ENCODE measurements around the gene STOX2. TPM values are rescaled to one million over a fixed set of nuclear protein-coding genes. Genes with fewer than 3 reads are reported as not detected.

STOX2 gene
- total RNA-seq, 2 experiments from 2014 or later: not detected

DNA sequence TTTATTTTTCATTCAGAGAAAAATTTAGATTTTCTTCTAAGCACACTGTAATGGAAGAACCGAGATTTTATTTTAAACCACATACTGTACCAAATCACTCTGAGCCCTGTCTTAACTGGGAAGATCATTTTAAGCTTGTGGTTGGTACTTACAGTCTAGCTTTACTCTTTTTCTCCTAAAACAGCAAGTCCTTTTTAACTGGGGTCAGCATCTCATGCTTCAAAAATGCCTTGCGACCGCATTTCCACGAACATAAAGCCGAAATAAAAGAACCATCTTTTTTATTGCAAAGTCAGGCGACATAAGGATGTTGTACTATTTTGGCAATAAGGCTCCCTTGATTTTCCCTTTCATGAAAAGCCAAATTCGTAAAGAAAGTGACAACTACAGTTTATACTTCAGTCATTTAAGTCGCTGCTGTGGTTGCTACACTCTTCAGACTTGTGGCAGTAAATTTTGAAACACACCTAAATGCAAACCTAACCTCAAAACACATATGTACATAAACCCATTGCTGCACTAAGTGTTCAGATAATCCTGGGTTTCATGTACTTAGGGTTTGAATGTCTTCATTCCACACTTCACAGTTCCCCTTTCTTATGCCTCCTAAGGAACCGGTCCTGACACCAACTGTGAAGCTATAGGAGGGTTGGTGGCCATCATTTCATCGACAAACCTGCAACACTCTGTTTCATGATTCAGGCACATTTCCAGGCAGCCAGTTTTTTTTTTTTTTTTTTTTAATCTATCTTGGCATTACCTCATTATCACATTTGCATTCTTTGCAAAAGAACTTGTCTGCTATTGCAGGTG, 3.0 kb downstream of the STOX2 start:
- Mint-ChIP-seq H3K9me3 (no peaks in the 10 kb centered on the region), H3K4me1 (peaks cover 3% of the 10 kb centered on the region), H3K27ac (no peak overlapping the region), H3K27me3 (peaks cover 67% of the 10 kb centered on the region), H3K36me3 (no peaks in the 10 kb centered on the region), H3K4me3 (no peak overlapping the region)
- no peak for DNase-seq

DNA sequence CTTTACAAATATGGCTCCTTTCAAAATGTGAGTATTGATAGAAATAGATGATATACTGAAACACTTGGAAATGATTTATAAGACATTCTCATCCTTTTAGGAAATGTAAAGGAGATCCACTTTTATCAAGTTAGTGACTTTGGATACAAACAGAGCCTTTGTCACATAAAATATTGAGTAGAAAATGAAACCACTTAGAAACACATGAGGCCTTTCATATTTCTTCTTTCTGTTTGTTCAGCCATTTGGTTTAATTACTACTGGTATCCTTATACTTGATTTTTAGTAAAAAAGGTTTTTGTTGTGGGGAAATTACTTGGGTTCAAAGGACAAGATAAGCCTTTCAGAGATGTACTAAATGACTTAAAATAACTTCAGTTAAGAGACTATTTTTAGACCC, 4.1 kb downstream of the STOX2 start:
- DNase-seq: no peak
- Mint-ChIP-seq H3K36me3 (no peaks in the 10 kb centered on the region), H3K9me3 (no peaks in the 10 kb centered on the region), H3K4me1 (peaks cover 3% of the 10 kb centered on the region), H3K27ac (no peak overlapping the region), H3K27me3 (peaks cover 59% of the 10 kb centered on the region), H3K4me3 (no peak overlapping the region)

DNA sequence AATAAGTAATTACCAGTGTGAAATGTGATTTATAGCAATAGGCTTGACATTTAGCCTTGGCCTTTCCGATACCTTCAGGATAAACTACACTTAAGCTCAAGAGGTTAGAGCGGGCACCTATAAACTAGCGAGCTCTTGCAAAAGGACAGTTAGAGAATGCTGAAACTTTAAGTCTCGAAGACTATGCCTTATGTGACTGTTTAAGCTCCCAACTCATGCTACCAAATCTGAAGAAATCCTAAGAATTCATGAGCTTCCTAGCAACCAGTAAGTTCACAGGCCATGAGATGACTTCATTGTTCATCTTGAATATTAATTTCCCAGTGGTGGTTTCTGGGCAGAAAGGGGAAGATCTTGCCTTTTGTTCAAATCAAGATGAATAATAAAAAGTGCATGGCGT, 4.7 kb downstream of the STOX2 start:
- no peaks in the 10 kb centered on the region for H3K36me3 Mint-ChIP-seq
- H3K27me3 Mint-ChIP-seq: peaks cover 53% of the 10 kb centered on the region
- H3K4me1 Mint-ChIP-seq: peaks cover 3% of the 10 kb centered on the region
- no peak for DNase-seq
- no peaks in the 10 kb centered on the region for H3K9me3 Mint-ChIP-seq
- H3K27ac Mint-ChIP-seq: no peak overlapping the region
- no peak overlapping the region for H3K4me3 Mint-ChIP-seq

DNA sequence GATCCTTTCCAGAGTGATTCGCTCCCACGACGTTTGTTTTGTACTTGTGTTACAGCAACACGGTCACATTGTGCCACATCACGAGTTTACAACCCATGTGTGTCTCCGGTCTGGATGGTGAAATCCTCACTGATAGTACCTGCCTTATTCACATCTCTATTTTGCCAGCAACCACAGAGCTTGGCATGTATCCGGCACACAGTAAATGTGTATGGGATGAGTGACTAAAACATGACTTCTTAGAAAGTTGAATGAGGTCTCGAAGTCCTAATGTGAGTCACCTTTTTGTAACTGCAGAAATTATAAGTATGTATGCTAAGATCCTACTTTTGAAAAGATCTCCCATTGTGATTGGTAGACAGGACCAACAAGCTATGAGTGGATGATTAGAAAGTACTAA, 7.5 kb downstream of the STOX2 start:
- H3K27ac Mint-ChIP-seq: no peak overlapping the region
- no peaks in the 10 kb centered on the region for H3K4me1 Mint-ChIP-seq
- peaks cover 29% of the 10 kb centered on the region for H3K27me3 Mint-ChIP-seq
- no peaks in the 10 kb centered on the region for H3K9me3 Mint-ChIP-seq
- H3K36me3 Mint-ChIP-seq: no peaks in the 10 kb centered on the region
- no peak for DNase-seq
- no peak overlapping the region for H3K4me3 Mint-ChIP-seq

GRCh38 chr4:183915976-183916375, 10.9 kb downstream of the STOX2 start:
- Mint-ChIP-seq H3K36me3 (no peaks in the 10 kb centered on the region), H3K4me1 (no peaks in the 10 kb centered on the region), H3K4me3 (no peak overlapping the region), H3K27me3 (no peaks in the 10 kb centered on the region), H3K9me3 (no peaks in the 10 kb centered on the region), H3K27ac (no peak overlapping the region)
- no peak for DNase-seq

DNA sequence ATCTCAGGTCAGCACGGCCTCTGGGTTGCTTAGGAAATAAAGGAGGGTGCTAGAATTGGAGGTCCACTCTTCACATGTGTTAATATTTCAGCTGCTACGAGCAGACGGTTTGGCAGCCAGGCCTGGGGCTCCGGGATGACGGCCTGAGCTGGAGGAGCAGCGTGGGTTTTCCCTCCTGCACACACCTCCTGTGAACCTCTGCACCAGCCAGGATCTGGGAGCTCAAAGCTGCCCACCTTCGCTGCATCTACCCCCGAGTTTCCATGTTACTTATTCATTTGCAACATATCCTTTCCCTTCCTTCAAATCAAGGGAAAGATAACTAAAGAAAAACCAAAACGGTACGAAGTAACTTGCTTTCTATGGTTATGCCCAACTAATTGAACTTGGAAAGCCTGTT, 13.6 kb downstream of the STOX2 start:
- Mint-ChIP-seq H3K27me3 (peaks cover 6% of the 10 kb centered on the region), H3K27ac (no peak overlapping the region), H3K9me3 (no peaks in the 10 kb centered on the region), H3K4me1 (no peaks in the 10 kb centered on the region), H3K4me3 (no peak overlapping the region), H3K36me3 (no peaks in the 10 kb centered on the region)
- no peak for DNase-seq

DNA sequence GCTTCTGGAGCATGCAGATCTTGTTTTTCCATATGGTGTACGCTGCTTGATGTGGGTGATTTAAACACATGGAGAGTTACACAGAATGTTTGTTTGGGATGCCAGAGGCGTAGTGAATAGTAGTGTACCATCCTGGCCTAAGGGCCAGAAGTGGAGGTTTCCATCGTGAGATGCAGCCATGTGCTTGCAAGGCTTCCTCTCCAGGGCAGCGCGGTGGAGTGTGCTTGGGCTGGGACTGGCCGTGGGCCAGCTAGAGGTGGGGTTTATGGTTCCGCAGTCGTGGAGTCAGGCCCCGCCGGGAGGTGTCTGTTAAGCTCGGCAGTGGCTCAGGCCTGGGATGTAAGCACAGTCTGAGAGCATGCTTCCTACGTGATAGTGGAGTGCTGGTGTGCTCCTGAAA, 14.0 kb downstream of the STOX2 start:
- H3K4me1 Mint-ChIP-seq: no peaks in the 10 kb centered on the region
- no peak overlapping the region for H3K4me3 Mint-ChIP-seq
- peaks cover 6% of the 10 kb centered on the region for H3K27me3 Mint-ChIP-seq
- no peaks in the 10 kb centered on the region for H3K9me3 Mint-ChIP-seq
- no peaks in the 10 kb centered on the region for H3K36me3 Mint-ChIP-seq
- no peak overlapping the region for H3K27ac Mint-ChIP-seq
- no peak for DNase-seq

- no peaks in the 10 kb centered on the region for H3K36me3 Mint-ChIP-seq
- no peaks in the 10 kb centered on the region for H3K4me1 Mint-ChIP-seq
- no peaks in the 10 kb centered on the region for H3K9me3 Mint-ChIP-seq
- H3K4me3 Mint-ChIP-seq: no peak overlapping the region
- DNase-seq: no peak
- H3K27me3 Mint-ChIP-seq: peaks cover 6% of the 10 kb centered on the region
- no peak overlapping the region for H3K27ac Mint-ChIP-seq
These were observed 15.4 kb downstream of the STOX2 start for GRCh38 chr4:183920512-183920911.

DNA sequence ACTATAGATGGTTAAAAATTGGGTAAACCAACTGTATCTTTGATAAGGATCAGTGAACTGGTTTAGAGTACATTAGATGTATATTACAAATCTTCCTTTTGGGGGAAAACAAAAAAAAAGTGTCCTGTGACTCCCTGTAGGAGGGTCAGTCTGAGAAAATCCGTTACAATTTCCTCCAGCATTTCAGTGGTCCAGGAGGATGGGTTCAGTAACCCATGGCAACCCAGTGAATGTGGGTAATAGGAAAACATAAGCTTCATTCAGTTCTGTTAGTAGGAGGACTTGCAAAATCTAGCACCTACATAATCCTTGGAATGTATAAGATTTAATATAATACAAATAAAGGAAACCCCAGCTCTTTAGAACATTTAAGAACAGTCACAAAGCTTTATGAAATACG, 16.2 kb downstream of the STOX2 start:
- H3K27ac Mint-ChIP-seq: no peak overlapping the region
- no peak for DNase-seq
- peaks cover 6% of the 10 kb centered on the region for H3K27me3 Mint-ChIP-seq

GRCh38 chr4:183924362-183925044, 19.4 kb downstream of the STOX2 start:
- H3K4me3 Mint-ChIP-seq: no peak overlapping the region
- H3K4me1 Mint-ChIP-seq: no peaks in the 10 kb centered on the region
- no peaks in the 10 kb centered on the region for H3K9me3 Mint-ChIP-seq
- no peaks in the 10 kb centered on the region for H3K36me3 Mint-ChIP-seq
- no peak overlapping the region for H3K27ac Mint-ChIP-seq
- H3K27me3 Mint-ChIP-seq: peaks cover 10% of the 10 kb centered on the region
- no peak for DNase-seq

More for the DNA sequence above, 16.2 kb downstream of the STOX2 start:
- Mint-ChIP-seq H3K4me3 (no peak overlapping the region), H3K9me3 (no peaks in the 10 kb centered on the region), H3K36me3 (no peaks in the 10 kb centered on the region), H3K4me1 (no peaks in the 10 kb centered on the region)

DNA sequence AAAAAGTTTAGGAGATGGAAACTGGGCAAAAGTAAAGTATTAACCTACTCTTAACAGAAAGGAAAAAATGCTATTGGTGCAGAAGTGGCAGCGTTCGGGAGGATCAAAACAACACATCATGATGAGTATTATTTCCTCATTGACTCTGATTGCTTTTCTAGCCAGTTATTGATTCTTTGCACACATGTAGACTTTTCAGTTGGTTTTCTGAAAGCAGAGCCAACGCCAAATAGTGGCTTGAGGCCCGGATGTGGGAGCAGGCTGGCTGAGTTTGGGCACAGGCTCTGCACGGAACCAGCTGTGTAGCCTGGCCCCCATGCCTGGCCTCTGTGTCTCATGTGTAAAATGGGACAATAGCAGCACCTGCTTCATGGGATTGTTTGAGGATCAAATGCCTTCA, 21.8 kb downstream of the STOX2 start:
- Mint-ChIP-seq H3K9me3 (no peaks in the 10 kb centered on the region), H3K4me1 (no peaks in the 10 kb centered on the region), H3K4me3 (no peak overlapping the region), H3K27me3 (peaks cover 17% of the 10 kb centered on the region), H3K27ac (no peak overlapping the region), H3K36me3 (no peaks in the 10 kb centered on the region)
- DNase-seq: no peak

DNA sequence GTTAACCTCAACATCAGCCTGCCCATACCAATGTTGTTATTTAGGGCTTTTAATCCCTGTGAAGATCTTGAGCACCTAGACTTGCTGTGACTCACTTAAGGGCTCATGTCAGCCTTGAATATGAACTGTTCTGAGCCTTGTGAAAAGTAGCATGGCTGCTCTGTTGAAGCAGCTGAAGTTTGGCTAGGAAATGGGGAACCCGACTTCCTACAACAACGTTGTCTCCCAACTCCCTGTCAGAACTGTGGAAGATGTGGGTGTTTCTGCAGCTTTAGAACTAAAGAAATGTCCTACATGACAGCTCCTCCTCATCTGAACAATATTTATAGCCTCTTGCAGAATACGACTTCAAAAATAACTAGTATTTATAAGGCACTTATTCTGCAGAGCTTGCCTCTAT, 27.5 kb downstream of the STOX2 start:
- Mint-ChIP-seq H3K4me1 (no peaks in the 10 kb centered on the region), H3K27ac (no peak overlapping the region), H3K36me3 (no peaks in the 10 kb centered on the region), H3K27me3 (peaks cover 11% of the 10 kb centered on the region), H3K9me3 (no peaks in the 10 kb centered on the region), H3K4me3 (no peak overlapping the region)
- no peak for DNase-seq

GRCh38 chr4:183934761-183935160, 29.7 kb downstream of the STOX2 start:
- no peak for DNase-seq
- no peaks in the 10 kb centered on the region for H3K9me3 Mint-ChIP-seq
- no peaks in the 10 kb centered on the region for H3K4me1 Mint-ChIP-seq
- peaks cover 11% of the 10 kb centered on the region for H3K27me3 Mint-ChIP-seq
- no peak overlapping the region for H3K27ac Mint-ChIP-seq
- no peaks in the 10 kb centered on the region for H3K36me3 Mint-ChIP-seq
- H3K4me3 Mint-ChIP-seq: no peak overlapping the region

DNA sequence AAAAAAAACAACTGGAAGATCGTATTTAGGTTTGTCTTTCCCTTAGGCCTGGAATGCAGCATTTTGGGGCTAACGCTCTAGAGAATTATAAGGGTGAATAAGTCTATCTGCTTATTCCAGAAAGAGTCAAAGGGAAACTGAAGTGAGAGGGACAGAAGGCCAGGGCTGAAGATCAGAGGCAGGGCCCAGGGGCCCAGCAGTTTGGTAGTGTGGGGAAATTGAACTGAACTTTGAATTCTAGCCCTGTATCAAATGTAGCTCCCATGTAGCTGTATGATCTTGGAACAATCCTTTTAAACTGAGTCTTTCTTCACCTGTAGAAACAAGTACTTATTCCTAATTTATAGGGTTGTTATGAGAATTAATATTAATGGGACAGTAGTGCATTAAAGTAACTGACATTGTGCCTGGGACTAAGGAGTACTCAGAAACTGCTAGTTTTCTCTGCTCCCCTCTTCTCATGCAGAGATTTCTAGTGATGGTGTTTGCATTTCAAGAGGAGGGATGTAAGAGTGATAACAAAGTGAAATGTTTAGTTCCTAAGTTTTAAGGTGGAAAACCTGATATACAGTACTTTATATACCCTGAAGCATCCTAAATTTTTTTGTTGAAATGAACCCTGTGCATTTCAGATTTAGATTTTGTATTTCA, 30.4 kb downstream of the STOX2 start:
- Mint-ChIP-seq H3K4me1 (no peaks in the 10 kb centered on the region), H3K36me3 (no peaks in the 10 kb centered on the region), H3K9me3 (no peaks in the 10 kb centered on the region), H3K4me3 (no peak overlapping the region), H3K27ac (no peak overlapping the region), H3K27me3 (peaks cover 11% of the 10 kb centered on the region)
- no peak for DNase-seq

GRCh38 chr4:183936047-183936446, 30.9 kb downstream of the STOX2 start:
- Mint-ChIP-seq H3K27me3 (peaks cover 11% of the 10 kb centered on the region), H3K36me3 (no peaks in the 10 kb centered on the region), H3K27ac (no peak overlapping the region), H3K4me1 (no peaks in the 10 kb centered on the region), H3K4me3 (no peak overlapping the region), H3K9me3 (no peaks in the 10 kb centered on the region)
- DNase-seq: no peak

All from activated naive CD8-positive, alpha-beta T cell treated with anti-CD3 and anti-CD28 coated beads for 36 hours (primary cell).